Cardiac muscle cell (in vitro differentiated cells and primary cell): ENCODE measurements around the gene P2RY6. TPM values are rescaled to one million over a fixed set of nuclear protein-coding genes. Genes with fewer than 3 reads are reported as not detected.

Experiments used
- DNase-seq, 2 donors: peaks; one replicate each; pipeline versions ENCODE4 v3.0.0 to v3.0.0-alpha.2; 2010 to 2017; ENCODE audit warnings: low read depth in 1 of 2, low spot score in 1 of 2
- H3K27ac ChIP-seq: fragments of 200-600 bp; sonication (generic); 2 replicates; pipeline ENCODE4 v1.5.1; 2016
- H3K27me3 ChIP-seq: fragments of 200-600 bp; sonication (generic); 2 replicates; pipeline ENCODE4 v1.6.0; 2016; ENCODE audit warnings: control low read depth
- H3K36me3 ChIP-seq: fragments of 200-600 bp; sonication (generic); 2 replicates; pipeline ENCODE4 v1.5.1; 2016; ENCODE audit warnings: control low read depth
- H3K4me1 ChIP-seq: fragments of 200-600 bp; sonication (generic); 2 replicates; pipeline ENCODE4 v1.8.1; 2017; ENCODE audit warnings: low read depth, mild to moderate bottlenecking, mixed run types
- H3K4me3 ChIP-seq: fragments of 200-600 bp; sonication (generic); 2 replicates; pipeline ENCODE4 v1.5.1; 2016; ENCODE audit warnings: mild to moderate bottlenecking
- H3K9me3 ChIP-seq: fragments of 200-600 bp; sonication (generic); 2 replicates; pipeline ENCODE4 v1.5.1; 2017; ENCODE audit warnings: low read depth, mild to moderate bottlenecking, control low read depth
- polyA plus RNA-seq: library from polyadenylated mRNA; unstranded; fragments of >200 nt; fragmentation: Nextera tagmentation; extraction: Ambion mirVana; gene quantifications from 2 replicates; pipeline ENCODE4 v1.2.1, GENCODE V29; 2016
- total RNA-seq: library from RNA; depleted of rRNA; stranded (reverse); fragments of >200 nt; gene quantifications from 2 replicates; pipeline ENCODE4 v1.2.3, GENCODE V29; 2016
- TF ChIP-seq, protein P1 (sequence below): IDR thresholded peaks from 2 replicates; pipeline ENCODE4 v1.5.1; 2012; ENCODE audit warnings: low read depth, mild to moderate bottlenecking, low read length

P2RY6 gene
- total and polyA plus RNA-seq, 2 experiments from 2014 or later: 0.39 TPM; not detected in 1

DNA sequence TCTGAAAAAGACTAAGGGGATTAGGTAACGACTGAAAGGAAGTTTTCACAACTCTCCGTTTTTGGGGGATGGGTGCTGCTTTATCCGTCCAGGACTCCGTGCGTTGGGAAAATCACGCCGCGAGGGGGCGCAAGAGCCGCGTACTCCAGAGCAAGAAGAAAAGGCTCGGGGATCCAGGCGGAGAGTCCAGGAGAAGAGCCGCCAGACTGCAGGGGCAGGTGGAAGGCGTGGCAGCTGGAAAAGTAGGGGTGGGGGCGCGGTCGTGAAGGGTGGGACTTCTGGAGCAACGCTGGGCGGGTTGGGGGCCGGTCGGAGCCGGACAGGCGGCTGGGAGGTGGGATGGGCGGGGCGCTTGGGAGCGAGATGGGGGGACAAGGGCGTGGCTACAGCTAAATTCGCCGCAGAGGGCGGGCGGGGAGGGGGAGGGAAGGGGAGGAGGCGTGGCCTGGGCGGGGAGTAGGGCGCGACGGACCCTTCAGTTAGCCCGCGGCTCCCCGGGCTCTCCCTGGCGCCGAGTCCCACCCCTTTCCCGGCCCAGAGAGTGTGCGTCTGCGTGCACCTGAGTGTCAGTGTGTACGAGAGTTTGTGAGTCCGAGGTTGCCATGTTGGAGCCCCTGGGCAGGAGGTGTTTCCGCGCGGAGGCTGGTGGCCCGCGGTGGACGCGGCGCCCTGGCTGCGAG is 35.3 kb downstream of the P2RY6 start:
- TF ChIP-seq, protein P1, sequence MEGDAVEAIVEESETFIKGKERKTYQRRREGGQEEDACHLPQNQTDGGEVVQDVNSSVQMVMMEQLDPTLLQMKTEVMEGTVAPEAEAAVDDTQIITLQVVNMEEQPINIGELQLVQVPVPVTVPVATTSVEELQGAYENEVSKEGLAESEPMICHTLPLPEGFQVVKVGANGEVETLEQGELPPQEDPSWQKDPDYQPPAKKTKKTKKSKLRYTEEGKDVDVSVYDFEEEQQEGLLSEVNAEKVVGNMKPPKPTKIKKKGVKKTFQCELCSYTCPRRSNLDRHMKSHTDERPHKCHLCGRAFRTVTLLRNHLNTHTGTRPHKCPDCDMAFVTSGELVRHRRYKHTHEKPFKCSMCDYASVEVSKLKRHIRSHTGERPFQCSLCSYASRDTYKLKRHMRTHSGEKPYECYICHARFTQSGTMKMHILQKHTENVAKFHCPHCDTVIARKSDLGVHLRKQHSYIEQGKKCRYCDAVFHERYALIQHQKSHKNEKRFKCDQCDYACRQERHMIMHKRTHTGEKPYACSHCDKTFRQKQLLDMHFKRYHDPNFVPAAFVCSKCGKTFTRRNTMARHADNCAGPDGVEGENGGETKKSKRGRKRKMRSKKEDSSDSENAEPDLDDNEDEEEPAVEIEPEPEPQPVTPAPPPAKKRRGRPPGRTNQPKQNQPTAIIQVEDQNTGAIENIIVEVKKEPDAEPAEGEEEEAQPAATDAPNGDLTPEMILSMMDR: peak; percentile 80
- Histone ChIP-seq H3K36me3 (peaks cover 5% of the 10 kb centered on the region), H3K4me1 (peaks cover 17% of the 10 kb centered on the region), H3K27me3 (no peaks in the 10 kb centered on the region), H3K9me3 (no peaks in the 10 kb centered on the region), H3K4me3 (peak overlapping the region; percentile 74), H3K27ac (peak overlapping the region; percentile 100)
- DNase-seq: peak; percentile 99

DNA sequence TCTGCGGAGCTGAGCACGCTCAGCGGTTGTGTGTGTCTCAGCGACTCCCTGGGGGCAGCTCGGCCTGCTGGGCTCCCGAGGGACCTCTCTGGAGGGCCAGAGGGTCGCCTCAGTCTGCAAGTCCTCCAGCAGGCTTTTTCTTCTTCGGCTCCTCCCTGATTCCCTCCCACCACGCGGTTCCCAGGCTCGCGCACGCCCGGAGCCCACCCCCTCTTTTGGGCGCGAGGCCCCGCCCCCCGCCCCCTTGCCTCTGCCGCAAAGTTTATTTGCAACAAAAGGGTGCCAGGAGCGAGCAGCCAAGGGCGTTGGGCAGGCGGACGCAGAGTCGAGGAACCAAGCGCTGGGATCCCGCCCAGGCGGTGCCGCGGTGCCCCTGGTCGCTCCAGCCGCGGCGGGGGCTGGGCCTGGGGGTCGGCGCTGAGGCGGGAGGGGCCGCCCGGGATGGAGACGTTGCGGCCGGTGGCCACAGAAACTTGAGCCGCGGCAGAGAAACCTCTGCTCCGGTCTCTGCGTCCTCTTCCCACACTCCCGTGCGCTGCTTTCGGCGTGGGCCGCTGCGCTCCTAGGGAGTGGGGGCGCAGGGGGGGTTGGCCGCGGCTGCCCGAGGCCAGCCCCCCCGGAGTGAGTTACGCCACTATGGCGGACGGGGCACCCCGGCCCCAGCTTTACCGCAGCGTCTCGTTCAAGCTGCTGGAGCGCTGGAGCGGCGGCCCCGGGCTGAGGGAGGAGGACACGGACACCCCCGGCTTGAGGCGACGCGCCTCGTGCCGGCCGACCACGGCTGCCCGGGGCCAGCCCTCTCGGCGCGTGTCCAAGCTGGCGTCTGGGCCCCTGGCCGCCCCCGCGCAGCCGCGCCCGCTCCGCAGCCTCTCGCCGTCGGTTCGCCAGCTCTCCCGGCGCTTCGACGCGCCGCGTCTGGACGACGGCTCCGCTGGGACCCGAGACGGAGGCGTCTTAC is 36.1 kb downstream of the P2RY6 start, which contains the start of gene ARHGEF17:
Gene ARHGEF17 (plus strand): TSS at position 274 of the 958 bp plus-strand sequence. CDS start 363 bp downstream, at position 637.
- no peaks in the 10 kb centered on the region for H3K27me3 ChIP-seq
- TF ChIP-seq, protein P1: no peak
- DNase-seq: peak; percentile 88
- H3K4me1 ChIP-seq: peaks cover 26% of the 10 kb centered on the region
- H3K9me3 ChIP-seq: no peaks in the 10 kb centered on the region
- peak within 1 kb of the TSS; percentile 74 for H3K4me3 ChIP-seq
- H3K36me3 ChIP-seq: peaks cover 5% of the 10 kb centered on the region
- H3K27ac ChIP-seq: peak within 1 kb of the TSS; percentile 100

DNA sequence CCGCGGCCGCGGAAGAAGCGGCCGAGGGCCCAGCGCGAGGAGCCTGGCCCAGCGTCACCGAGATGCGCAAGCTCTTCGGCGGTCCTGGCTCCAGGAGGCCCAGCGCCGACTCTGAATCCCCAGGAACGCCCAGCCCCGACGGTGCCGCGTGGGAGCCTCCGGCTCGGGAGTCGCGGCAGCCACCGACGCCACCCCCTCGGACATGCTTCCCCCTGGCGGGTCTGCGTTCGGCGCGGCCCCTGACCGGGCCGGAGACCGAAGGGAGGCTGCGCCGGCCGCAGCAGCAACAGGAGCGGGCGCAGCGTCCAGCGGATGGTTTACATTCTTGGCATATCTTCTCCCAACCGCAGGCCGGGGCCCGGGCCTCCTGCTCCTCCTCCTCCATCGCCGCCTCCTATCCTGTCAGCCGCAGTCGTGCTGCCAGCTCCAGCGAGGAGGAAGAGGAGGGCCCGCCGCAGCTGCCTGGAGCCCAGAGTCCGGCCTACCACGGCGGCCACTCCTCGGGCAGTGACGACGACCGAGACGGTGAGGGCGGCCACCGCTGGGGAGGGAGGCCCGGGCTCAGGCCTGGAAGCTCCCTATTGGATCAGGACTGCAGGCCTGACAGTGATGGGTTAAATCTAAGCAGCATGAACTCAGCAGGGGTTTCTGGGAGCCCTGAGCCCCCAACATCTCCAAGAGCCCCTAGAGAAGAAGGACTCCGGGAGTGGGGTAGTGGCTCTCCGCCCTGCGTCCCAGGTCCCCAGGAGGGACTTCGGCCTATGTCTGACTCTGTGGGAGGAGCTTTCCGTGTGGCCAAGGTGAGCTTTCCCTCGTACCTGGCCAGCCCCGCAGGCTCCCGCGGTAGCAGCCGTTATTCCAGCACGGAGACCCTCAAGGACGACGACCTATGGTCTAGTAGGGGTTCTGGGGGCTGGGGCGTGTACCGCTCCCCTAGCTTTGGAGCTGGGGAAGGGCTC is 37.1 kb downstream of the P2RY6 start:
- TF ChIP-seq, protein P1: no peak
- H3K27ac ChIP-seq: peak overlapping the region; percentile 100

DNA sequence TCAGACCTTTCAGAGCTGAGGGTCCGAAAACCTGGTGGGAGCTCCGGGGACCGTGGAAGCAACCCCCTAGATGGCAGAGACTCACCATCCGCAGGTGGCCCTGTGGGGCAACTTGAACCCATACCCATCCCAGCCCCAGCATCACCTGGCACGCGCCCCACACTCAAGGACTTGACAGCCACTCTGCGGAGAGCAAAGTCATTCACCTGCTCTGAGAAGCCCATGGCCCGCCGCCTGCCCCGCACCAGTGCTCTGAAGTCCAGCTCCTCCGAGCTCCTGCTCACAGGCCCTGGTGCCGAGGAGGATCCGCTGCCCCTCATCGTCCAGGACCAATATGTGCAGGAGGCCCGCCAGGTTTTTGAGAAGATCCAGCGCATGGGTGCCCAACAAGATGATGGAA is 37.9 kb downstream of the P2RY6 start:
- peaks cover 5% of the 10 kb centered on the region for H3K36me3 ChIP-seq
- TF ChIP-seq, protein P1: no peak
- peak overlapping the region; percentile 74 for H3K4me3 ChIP-seq
- no peaks in the 10 kb centered on the region for H3K9me3 ChIP-seq
- DNase-seq: no peak
- H3K27ac ChIP-seq: peak overlapping the region; percentile 100
- H3K27me3 ChIP-seq: no peaks in the 10 kb centered on the region
- H3K4me1 ChIP-seq: peaks cover 43% of the 10 kb centered on the region

More for the DNA sequence above, 37.1 kb downstream of the P2RY6 start:
- H3K9me3 ChIP-seq: no peaks in the 10 kb centered on the region
- H3K4me1 ChIP-seq: peaks cover 35% of the 10 kb centered on the region
- peak; percentile 96 to 99 for DNase-seq
- H3K36me3 ChIP-seq: peaks cover 5% of the 10 kb centered on the region
- H3K27me3 ChIP-seq: no peaks in the 10 kb centered on the region
- peak overlapping the region; percentile 74 for H3K4me3 ChIP-seq
